ENCODE results near the gene DKK3. TPM values are rescaled to one million over a fixed set of nuclear protein-coding genes. Genes with fewer than 3 reads are reported as not detected.

The DKK3 gene
- polyA plus RNA-seq, 3 donors: not detected

GRCh38 chr11:11913395-11913794 lies 95.0 kb downstream of the DKK3 start:
- Mint-ChIP-seq H3K9me3 (no peaks in the 10 kb centered on the region), H3K4me1 (no peaks in the 10 kb centered on the region), H3K4me3 (no peak overlapping the region), H3K27ac (no peak overlapping the region), H3K27me3 (ENCODE audit: low read depth in 3 of 3) (peaks cover 0 to 1% (median 0%) of the 10 kb centered on the region in 3 donors), H3K36me3 (peaks cover 48 to 57% of the 10 kb centered on the region in 2 donors)
- no peak overlapping the region for H3K9ac ChIP-seq (ENCODE audit: insufficient read depth, low read length, poor library complexity, severe bottlenecking)
- no peak for DNase-seq
- no peak for TF ChIP-seq CTCF (IDR thresholded peaks at IDR 0.05)
- no peak overlapping the region for H3K4me2 ChIP-seq (replicated peaks; ENCODE audit: extremely low read depth, low read length, poor library complexity, severe bottlenecking)
- peaks cover 30 to 65% of the 10 kb centered on the region in 2 donors for H3K36me3 ChIP-seq (replicated peaks in 1 of 2; ENCODE audit: control insufficient read depth in 1 of 2, insufficient read depth in 2 of 2, low read length in 2 of 2)
- no peaks in the 10 kb centered on the region for H4K20me1 ChIP-seq (ENCODE audit: insufficient read depth, low read length)
- no peaks in the 10 kb centered on the region for H3K9me3 ChIP-seq (replicated peaks in 1 of 2; ENCODE audit: control insufficient read depth in 1 of 2, insufficient read depth in 1 of 2, low read length in 2 of 2)
- WGBS (ENCODE audit: insufficient coverage): 100% methylated on average over 1 of the region's 1 CpG
- no peak overlapping the region for H3K27ac ChIP-seq (ENCODE audit: low read depth in 1 of 2, low read length in 2 of 2)
- no peak overlapping the region for H2AFZ ChIP-seq (ENCODE audit: insufficient read depth, low read depth, low read length, poor library complexity, severe bottlenecking)
- no peaks in the 10 kb centered on the region for H3K79me2 ChIP-seq (ENCODE audit: insufficient read depth, low read length)
- no peaks in the 10 kb centered on the region for H3K4me1 ChIP-seq (ENCODE audit: control insufficient read depth in 1 of 2, insufficient read depth in 2 of 2, low read length in 2 of 2)
- intact Hi-C loops (cut with micrococcal nuclease): no loop called here
- H3K4me3 ChIP-seq (replicated peaks in 1 of 3; ENCODE audit: low read depth in 2 of 3, low read length in 3 of 3): no peak overlapping the region
- H3K27me3 ChIP-seq (ENCODE audit: control insufficient read depth in 2 of 2, insufficient read depth in 2 of 2, low read length in 2 of 2): no peaks in the 10 kb centered on the region

Other genes starting within 250 kb of the DKK3 start
- gene USP47, start 166.7 kb downstream of the DKK3 start, polyA plus RNA-seq: 10 to 100 TPM in 2 of 3 donors, 1 to 10 TPM in 1; 8.1 to 17.5 (median 10.5) TPM
- 10 to 100 TPM; 39.8 to 72.5 (median 44.0) TPM for gene MICAL2, start 102.0 kb upstream of the DKK3 start, polyA plus RNA-seq